CD4-positive, alpha-beta T cell treated with Interferon gamma for 1 hour (primary cell): Measurements from ENCODE around the gene G6PC2.

Experiments
- DNase-seq: peaks from one replicate; pipeline ENCODE4 v3.0.0-alpha.2; 2020

Gene G6PC2

DNA sequence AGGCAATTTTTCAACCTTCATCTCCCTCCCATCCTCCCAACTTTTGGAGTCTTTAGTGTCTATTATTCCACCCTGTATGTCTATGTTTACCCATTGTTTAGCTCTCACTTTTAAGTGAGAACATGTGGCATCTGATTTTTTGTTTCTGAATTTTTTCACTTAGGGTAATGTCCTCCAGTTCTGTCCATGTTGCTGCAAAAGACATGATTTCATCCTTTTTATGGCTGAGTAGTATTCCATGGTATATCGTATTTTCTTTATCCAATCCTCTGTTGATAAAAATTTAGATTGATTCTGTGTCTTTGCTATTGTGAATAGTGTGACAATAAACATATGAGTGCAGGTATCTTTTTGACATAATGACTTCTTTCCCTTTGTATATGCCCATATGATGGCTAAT, 48.2 kb downstream of the G6PC2 start:
- no peak for DNase-seq

DNA sequence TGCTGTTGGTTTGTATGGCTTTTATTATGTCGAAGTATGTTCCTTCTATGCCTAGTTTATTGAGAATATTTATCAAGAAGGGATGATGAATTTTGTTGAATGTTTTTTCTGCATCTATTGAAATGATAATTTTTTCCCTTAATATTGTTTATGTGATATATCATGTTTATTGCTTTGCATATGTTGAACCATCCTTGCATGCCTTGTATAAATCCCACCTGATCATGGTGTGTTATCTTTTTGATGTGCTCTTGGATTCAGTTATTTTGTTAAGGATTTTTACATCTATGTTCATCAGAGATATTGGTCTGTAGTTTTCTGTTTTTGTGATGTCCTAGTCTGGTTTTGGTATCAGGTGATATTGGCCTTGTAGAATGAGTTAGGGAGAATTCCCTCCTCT, 50.8 kb downstream of the G6PC2 start:
- DNase-seq = no peak

DNA sequence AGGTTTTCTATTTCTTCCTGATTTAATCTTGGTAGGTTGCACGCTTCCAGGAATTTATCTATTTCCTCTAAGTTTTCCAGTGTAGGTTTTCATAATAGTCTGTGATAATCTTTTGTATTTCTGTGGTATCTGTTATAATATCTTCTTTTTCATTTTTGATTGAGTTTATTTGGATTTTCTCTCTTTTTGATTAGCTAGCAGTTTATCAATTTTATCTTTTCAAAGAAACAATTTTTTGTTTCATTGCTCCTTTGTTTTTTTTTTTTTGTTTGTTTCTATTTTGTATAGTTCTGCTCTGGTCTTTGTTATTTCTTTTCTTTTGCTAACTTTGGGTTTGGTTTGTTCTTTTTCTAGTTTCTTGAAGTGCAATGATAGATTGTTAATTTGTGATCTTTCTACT, 51.3 kb downstream of the G6PC2 start:
- DNase-seq = no peak

DNA sequence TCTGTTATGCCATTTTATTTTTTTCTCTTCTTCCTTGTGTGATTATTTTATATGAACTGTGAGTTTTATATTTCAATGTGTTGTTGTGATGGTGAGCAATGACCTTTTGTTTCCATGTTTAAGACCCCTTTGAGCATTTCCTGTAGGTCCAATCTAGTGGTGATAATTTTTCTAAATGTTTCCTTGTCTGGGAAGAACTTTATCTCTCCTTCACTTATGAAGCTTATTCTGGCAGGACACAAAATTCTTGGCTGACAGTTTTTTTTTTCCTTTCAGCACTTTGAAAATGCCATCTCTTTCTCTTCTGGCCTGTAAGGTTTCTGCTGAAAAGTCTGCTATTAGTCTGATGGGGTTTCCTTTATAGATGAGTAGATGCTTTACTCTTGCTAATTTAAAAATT, 53.2 kb downstream of the G6PC2 start:
- DNase-seq = no peak

GRCh38 chr2:168955321-168955720, 54.2 kb downstream of the G6PC2 start:
- no peak for DNase-seq

GRCh38 chr2:168956392-168956791, 55.3 kb downstream of the G6PC2 start:
- DNase-seq = no peak
